K562 (cell line): ENCODE measurements around the gene HCFC1R1. TPM values are rescaled to one million over a fixed set of nuclear protein-coding genes. Genes with fewer than 3 reads are reported as not detected.
A peak's percentile ranks its signal among the peaks of the same experiment; 100 is the strongest.

Source experiments
- ARID1B ChIP-seq: fragments of 450-650 bp; IDR thresholded peaks from 2 replicates; pipeline ENCODE4 v1.6.1; 2016; ENCODE audit warnings: antibody characterized with exemption, mild to moderate bottlenecking, inconsistent platforms
- DACH1 ChIP-seq: fragments of 450-650 bp; IDR thresholded peaks from 2 replicates; pipeline ENCODE4 v1.6.1; 2018; ENCODE audit not compliant: partially characterized antibody
- ETV1 ChIP-seq: fragments of 450-650 bp; conservative IDR thresholded peaks from 2 replicates; pipeline ENCODE4 v1.6.1; 2016; ENCODE audit warnings: missing genetic modification characterization, control low read depth, low read depth, missing compliant biosample characterization
- JUND ChIP-seq, 2 experiments: IDR thresholded peaks; 2 replicates in 1 of 2; 3 replicates in 1 of 2; pipeline ENCODE4 v1.6.1; 2011; ENCODE audit warnings: borderline replicate concordance in 2 of 2, low read depth in 2 of 2, low read length in 2 of 2, improper control_type of control experiment in 1 of 2, missing biosample characterization in 1 of 2, missing genetic modification characterization in 1 of 2, missing genetic modification reagents in 1 of 2
- KDM1A ChIP-seq, 2 experiments: fragments of 450-650 bp; IDR thresholded peaks; 2 replicates each; pipeline ENCODE4 v1.6.1; 2016; ENCODE audit warnings: mild to moderate bottlenecking in 2 of 2
- PHTF2 ChIP-seq: fragments of 250-450 bp; sonication (Bioruptor Pico); IDR thresholded peaks from 2 replicates; pipeline ENCODE4 v1.5.0; 2021; ENCODE audit warnings: mild to moderate bottlenecking
- YY1 ChIP-seq, 3 experiments: IDR thresholded peaks; 2 replicates each; pipeline ENCODE4 v1.6.1; 2011; ENCODE audit warnings: low read length in 2 of 3, mild to moderate bottlenecking in 2 of 3, moderate library complexity in 2 of 3, borderline replicate concordance in 1 of 3, control low read depth in 1 of 3, low read depth in 1 of 3; ENCODE audit not compliant: insufficient read depth in 3 of 3, insufficient replicate concordance in 2 of 3, control insufficient read depth in 1 of 3, insufficient read length in 1 of 3; ENCODE audit errors: extremely low read depth in 1 of 3
- ZBTB7A ChIP-seq: IDR thresholded peaks from 2 replicates; pipeline ENCODE4 v1.6.1; 2011; ENCODE audit warnings: low read depth, mild to moderate bottlenecking, low read length, moderate library complexity, borderline replicate concordance; ENCODE audit not compliant: control insufficient read depth
- ZFP36 ChIP-seq: fragments of 150-350 bp; IDR thresholded peaks from 2 replicates; pipeline ENCODE4 v1.6.1; 2018; ENCODE audit warnings: low read length, low read depth; ENCODE audit not compliant: partially characterized antibody
- ZNF121 ChIP-seq: sonication (generic); formaldehyde crosslinking; conservative IDR thresholded peaks from 2 replicates; pipeline ENCODE4 v1.8.0; 2022; ENCODE audit warnings: missing genetic modification reagents
- ZNF146 ChIP-seq: IDR thresholded peaks from one replicate; pipeline ENCODE4 v1.6.1; 2018; ENCODE audit warnings: missing compliant biosample characterization; ENCODE audit not compliant: unreplicated experiment
- polyA plus RNA-seq, 8 experiments: library from polyadenylated mRNA; depleted of rRNA in 4 of 8; stranded (reverse) in 5 of 8; unstranded in 3 of 8; fragments of >200 nt; fragmentation: Nextera tagmentation in 2 of 8; fragmentation: Illumina TruSeq in 1 of 8; extraction: Ambion mirVana in 2 of 8; extraction: Trizol in 1 of 8; gene quantifications; 2 replicates each; pipeline versions ENCODE4 v1.2.1 to v1.2.3, GENCODE V29; 2011 to 2014; ENCODE audit warnings: inconsistent platforms in 1 of 8, missing spikeins in 1 of 8
- total RNA-seq, 7 experiments: library from RNA; depleted of rRNA in 6 of 7; stranded (reverse); fragments of >200 nt in 6 of 7; fragmentation: Illumina TruSeq in 2 of 7; extraction: Trizol in 2 of 7; gene quantifications; 2 replicates each; pipeline versions ENCODE4 v1.2.1 to v1.2.3, GENCODE V29; 2011 to 2021; ENCODE audit warnings: low replicate concordance in 1 of 7
- TF ChIP-seq, protein P1 (sequence below): fragments of 450-650 bp; IDR thresholded peaks from 2 replicates; pipeline ENCODE4 v1.6.1; 2016; ENCODE audit warnings: mild to moderate bottlenecking, moderate library complexity
- TF ChIP-seq, protein P2 (sequence below), 2 experiments: fragments of 450-650 bp; IDR thresholded peaks; 2 replicates each; pipeline ENCODE4 v1.6.1; 2016

The HCFC1R1 gene
- total and polyA plus RNA-seq, 9 of the 15 experiments (the other 6 are each of a cell fraction or from before 2014, with no cell fraction given), result 2.2 to 29.0 (median 11.2) TPM

- TF ChIP-seq, protein P1, sequence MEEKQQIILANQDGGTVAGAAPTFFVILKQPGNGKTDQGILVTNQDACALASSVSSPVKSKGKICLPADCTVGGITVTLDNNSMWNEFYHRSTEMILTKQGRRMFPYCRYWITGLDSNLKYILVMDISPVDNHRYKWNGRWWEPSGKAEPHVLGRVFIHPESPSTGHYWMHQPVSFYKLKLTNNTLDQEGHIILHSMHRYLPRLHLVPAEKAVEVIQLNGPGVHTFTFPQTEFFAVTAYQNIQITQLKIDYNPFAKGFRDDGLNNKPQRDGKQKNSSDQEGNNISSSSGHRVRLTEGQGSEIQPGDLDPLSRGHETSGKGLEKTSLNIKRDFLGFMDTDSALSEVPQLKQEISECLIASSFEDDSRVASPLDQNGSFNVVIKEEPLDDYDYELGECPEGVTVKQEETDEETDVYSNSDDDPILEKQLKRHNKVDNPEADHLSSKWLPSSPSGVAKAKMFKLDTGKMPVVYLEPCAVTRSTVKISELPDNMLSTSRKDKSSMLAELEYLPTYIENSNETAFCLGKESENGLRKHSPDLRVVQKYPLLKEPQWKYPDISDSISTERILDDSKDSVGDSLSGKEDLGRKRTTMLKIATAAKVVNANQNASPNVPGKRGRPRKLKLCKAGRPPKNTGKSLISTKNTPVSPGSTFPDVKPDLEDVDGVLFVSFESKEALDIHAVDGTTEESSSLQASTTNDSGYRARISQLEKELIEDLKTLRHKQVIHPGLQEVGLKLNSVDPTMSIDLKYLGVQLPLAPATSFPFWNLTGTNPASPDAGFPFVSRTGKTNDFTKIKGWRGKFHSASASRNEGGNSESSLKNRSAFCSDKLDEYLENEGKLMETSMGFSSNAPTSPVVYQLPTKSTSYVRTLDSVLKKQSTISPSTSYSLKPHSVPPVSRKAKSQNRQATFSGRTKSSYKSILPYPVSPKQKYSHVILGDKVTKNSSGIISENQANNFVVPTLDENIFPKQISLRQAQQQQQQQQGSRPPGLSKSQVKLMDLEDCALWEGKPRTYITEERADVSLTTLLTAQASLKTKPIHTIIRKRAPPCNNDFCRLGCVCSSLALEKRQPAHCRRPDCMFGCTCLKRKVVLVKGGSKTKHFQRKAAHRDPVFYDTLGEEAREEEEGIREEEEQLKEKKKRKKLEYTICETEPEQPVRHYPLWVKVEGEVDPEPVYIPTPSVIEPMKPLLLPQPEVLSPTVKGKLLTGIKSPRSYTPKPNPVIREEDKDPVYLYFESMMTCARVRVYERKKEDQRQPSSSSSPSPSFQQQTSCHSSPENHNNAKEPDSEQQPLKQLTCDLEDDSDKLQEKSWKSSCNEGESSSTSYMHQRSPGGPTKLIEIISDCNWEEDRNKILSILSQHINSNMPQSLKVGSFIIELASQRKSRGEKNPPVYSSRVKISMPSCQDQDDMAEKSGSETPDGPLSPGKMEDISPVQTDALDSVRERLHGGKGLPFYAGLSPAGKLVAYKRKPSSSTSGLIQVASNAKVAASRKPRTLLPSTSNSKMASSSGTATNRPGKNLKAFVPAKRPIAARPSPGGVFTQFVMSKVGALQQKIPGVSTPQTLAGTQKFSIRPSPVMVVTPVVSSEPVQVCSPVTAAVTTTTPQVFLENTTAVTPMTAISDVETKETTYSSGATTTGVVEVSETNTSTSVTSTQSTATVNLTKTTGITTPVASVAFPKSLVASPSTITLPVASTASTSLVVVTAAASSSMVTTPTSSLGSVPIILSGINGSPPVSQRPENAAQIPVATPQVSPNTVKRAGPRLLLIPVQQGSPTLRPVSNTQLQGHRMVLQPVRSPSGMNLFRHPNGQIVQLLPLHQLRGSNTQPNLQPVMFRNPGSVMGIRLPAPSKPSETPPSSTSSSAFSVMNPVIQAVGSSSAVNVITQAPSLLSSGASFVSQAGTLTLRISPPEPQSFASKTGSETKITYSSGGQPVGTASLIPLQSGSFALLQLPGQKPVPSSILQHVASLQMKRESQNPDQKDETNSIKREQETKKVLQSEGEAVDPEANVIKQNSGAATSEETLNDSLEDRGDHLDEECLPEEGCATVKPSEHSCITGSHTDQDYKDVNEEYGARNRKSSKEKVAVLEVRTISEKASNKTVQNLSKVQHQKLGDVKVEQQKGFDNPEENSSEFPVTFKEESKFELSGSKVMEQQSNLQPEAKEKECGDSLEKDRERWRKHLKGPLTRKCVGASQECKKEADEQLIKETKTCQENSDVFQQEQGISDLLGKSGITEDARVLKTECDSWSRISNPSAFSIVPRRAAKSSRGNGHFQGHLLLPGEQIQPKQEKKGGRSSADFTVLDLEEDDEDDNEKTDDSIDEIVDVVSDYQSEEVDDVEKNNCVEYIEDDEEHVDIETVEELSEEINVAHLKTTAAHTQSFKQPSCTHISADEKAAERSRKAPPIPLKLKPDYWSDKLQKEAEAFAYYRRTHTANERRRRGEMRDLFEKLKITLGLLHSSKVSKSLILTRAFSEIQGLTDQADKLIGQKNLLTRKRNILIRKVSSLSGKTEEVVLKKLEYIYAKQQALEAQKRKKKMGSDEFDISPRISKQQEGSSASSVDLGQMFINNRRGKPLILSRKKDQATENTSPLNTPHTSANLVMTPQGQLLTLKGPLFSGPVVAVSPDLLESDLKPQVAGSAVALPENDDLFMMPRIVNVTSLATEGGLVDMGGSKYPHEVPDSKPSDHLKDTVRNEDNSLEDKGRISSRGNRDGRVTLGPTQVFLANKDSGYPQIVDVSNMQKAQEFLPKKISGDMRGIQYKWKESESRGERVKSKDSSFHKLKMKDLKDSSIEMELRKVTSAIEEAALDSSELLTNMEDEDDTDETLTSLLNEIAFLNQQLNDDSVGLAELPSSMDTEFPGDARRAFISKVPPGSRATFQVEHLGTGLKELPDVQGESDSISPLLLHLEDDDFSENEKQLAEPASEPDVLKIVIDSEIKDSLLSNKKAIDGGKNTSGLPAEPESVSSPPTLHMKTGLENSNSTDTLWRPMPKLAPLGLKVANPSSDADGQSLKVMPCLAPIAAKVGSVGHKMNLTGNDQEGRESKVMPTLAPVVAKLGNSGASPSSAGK, result peak; percentile 31
- TF ChIP-seq, protein P2, sequence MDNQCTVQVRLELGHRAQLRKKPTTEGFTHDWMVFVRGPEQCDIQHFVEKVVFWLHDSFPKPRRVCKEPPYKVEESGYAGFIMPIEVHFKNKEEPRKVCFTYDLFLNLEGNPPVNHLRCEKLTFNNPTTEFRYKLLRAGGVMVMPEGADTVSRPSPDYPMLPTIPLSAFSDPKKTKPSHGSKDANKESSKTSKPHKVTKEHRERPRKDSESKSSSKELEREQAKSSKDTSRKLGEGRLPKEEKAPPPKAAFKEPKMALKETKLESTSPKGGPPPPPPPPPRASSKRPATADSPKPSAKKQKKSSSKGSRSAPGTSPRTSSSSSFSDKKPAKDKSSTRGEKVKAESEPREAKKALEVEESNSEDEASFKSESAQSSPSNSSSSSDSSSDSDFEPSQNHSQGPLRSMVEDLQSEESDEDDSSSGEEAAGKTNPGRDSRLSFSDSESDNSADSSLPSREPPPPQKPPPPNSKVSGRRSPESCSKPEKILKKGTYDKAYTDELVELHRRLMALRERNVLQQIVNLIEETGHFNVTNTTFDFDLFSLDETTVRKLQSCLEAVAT (IDR thresholded peaks at IDR 0.05), result peak in 1 of 2 experiments; percentile 62; a peak in 1 of 4 replicates
- no peak for TF ChIP-seq JUND (IDR thresholded peaks at IDR 0.05; ENCODE audit: borderline replicate concordance, low read depth, low read length)
- peak; percentile 54; the same call in 1 of the 3 replicates for TF ChIP-seq JUND (tag; IDR thresholded peaks at IDR 0.05; ENCODE audit: borderline replicate concordance, low read depth, low read length)
- TF ChIP-seq YY1 (IDR thresholded peaks at IDR 0.05; ENCODE audit: borderline replicate concordance in 1 of 3, control insufficient read depth in 1 of 3, extremely low read depth in 1 of 3, insufficient read depth in 3 of 3, insufficient read length in 1 of 3, insufficient replicate concordance in 2 of 3, low read depth in 1 of 3, low read length in 2 of 3), result peak in 1 of 3 experiments; percentile 61
- peak; percentile 55 for TF ChIP-seq ZFP36
- TF ChIP-seq ARID1B, result peak; percentile 64; the same call in 1 of the 2 replicates
- peak; percentile 44 for TF ChIP-seq ZNF121 (CRISPR knock-in tag)
- peak in 1 of 2 experiments; percentile 58; a peak in 1 of 4 replicates for TF ChIP-seq KDM1A (IDR thresholded peaks at IDR 0.05)
- no peak for TF ChIP-seq PHTF2 (CRISPR knock-in tag)
- peak; percentile 88 for TF ChIP-seq ETV1 (tag)
- peak; percentile 47 for TF ChIP-seq DACH1
- TF ChIP-seq ZBTB7A, result peak; percentile 68
- no peak for TF ChIP-seq ZNF146 (CRISPR knock-in tag)
Observed at GRCh38 chr16:2981177-2981898, 42.4 kb downstream of the HCFC1R1 start (continued).
